H9 (cell line): Measurements from ENCODE around the gene GABBR2. TPM values are rescaled to one million over a fixed set of nuclear protein-coding genes. Genes with fewer than 3 reads are reported as not detected.

Source experiments
- DNase-seq: peaks from one replicate; pipeline ENCODE4 v3.0.0-alpha.2; 2017
- H2AFZ ChIP-seq: one replicate; pipeline ENCODE4 v1.6.1; 2013; ENCODE audit warnings: mild to moderate bottlenecking, low read length, control low read depth, moderate library complexity
- H2AK5ac ChIP-seq: 2 replicates; pipeline ENCODE4 v1.6.1; 2013; ENCODE audit warnings: low read length, control low read depth, mixed read lengths; ENCODE audit not compliant: insufficient read length
- H2BK120ac ChIP-seq: one replicate; pipeline ENCODE4 v1.6.1; 2013; ENCODE audit warnings: low read depth, mild to moderate bottlenecking, low read length, control low read depth, inconsistent platforms; ENCODE audit not compliant: poor library complexity, severe bottlenecking
- H2BK12ac ChIP-seq: 2 replicates; pipeline ENCODE4 v1.6.1; 2013; ENCODE audit warnings: low read length, control low read depth, mixed read lengths, low read depth; ENCODE audit not compliant: insufficient read length
- H2BK15ac ChIP-seq: 2 replicates; pipeline ENCODE4 v1.6.1; 2013; ENCODE audit warnings: low read depth, low read length, control low read depth
- H2BK20ac ChIP-seq: one replicate; pipeline ENCODE4 v1.6.1; 2013; ENCODE audit warnings: low read depth, mild to moderate bottlenecking, low read length, control low read depth, inconsistent platforms; ENCODE audit not compliant: poor library complexity, severe bottlenecking
- H2BK5ac ChIP-seq: 2 replicates; pipeline ENCODE4 v1.6.1; 2013; ENCODE audit warnings: low read length, control low read depth, mixed read lengths; ENCODE audit not compliant: insufficient read length
- H3K14ac ChIP-seq: 2 replicates; pipeline ENCODE4 v1.6.1; 2013; ENCODE audit warnings: low read length, control low read depth; ENCODE audit not compliant: insufficient read depth
- H3K18ac ChIP-seq: 2 replicates; pipeline ENCODE4 v1.6.1; 2013; ENCODE audit warnings: low read depth, mild to moderate bottlenecking, mixed read lengths, low read length, control low read depth; ENCODE audit not compliant: insufficient read length
- H3K23ac ChIP-seq: 2 replicates; pipeline ENCODE4 v1.6.1; 2013; ENCODE audit warnings: low read length, control low read depth, mixed read lengths, low read depth; ENCODE audit not compliant: insufficient read length
- H3K23me2 ChIP-seq: 2 replicates; pipeline ENCODE4 v1.6.1; 2013; ENCODE audit warnings: low read depth, mild to moderate bottlenecking, mixed read lengths, low read length, control low read depth; ENCODE audit not compliant: insufficient read length, poor library complexity, severe bottlenecking
- H3K27ac ChIP-seq: 2 replicates; pipeline ENCODE4 v1.5.1; 2013; ENCODE audit warnings: low read length, control low read depth, mixed read lengths, low read depth; ENCODE audit not compliant: insufficient read length
- H3K27me3 ChIP-seq: 2 replicates; pipeline ENCODE4 v1.6.1; 2013; ENCODE audit warnings: low read length, control low read depth, inconsistent platforms; ENCODE audit not compliant: insufficient read depth
- H3K4ac ChIP-seq: 2 replicates; pipeline ENCODE4 v1.6.1; 2013; ENCODE audit warnings: low read depth, mild to moderate bottlenecking, control low read depth, inconsistent platforms, low read length, moderate library complexity
- H3K4me1 ChIP-seq: 2 replicates; pipeline ENCODE4 v1.6.1; 2013; ENCODE audit warnings: low read length, control low read depth, inconsistent platforms; ENCODE audit not compliant: insufficient read depth
- H3K4me2 ChIP-seq: 2 replicates; pipeline ENCODE4 v1.6.1; 2013; ENCODE audit warnings: low read length, control low read depth, mixed read lengths; ENCODE audit not compliant: insufficient read length, insufficient read depth
- H3K56ac ChIP-seq: 2 replicates; pipeline ENCODE4 v1.6.1; 2013; ENCODE audit warnings: low read depth, mild to moderate bottlenecking, mixed read lengths, low read length, control low read depth; ENCODE audit not compliant: insufficient read length
- H3K79me1 ChIP-seq: 2 replicates; pipeline ENCODE4 v1.6.1; 2013; ENCODE audit warnings: low read depth, mild to moderate bottlenecking, moderate library complexity, low read length, control low read depth, inconsistent platforms; ENCODE audit not compliant: insufficient read depth, poor library complexity, severe bottlenecking
- H3K79me2 ChIP-seq: 2 replicates; pipeline ENCODE4 v1.6.1; 2013; ENCODE audit warnings: low read length, control low read depth, inconsistent platforms; ENCODE audit not compliant: insufficient read depth
- H3K9ac ChIP-seq: 2 replicates; pipeline ENCODE4 v1.6.1; 2013; ENCODE audit warnings: low read length, control low read depth, mixed read lengths; ENCODE audit not compliant: insufficient read length; ENCODE audit errors: extremely low read depth
- H3K9me3 ChIP-seq: one replicate; pipeline ENCODE4 v1.6.1; 2013; ENCODE audit warnings: low read depth, low read length, inconsistent platforms; ENCODE audit not compliant: control insufficient read depth
- H3T11ph ChIP-seq: one replicate; pipeline ENCODE4 v1.6.1; 2013; ENCODE audit warnings: mild to moderate bottlenecking, low read length, control low read depth, inconsistent platforms
- H4K20me1 ChIP-seq: one replicate; pipeline ENCODE4 v1.6.1; 2013; ENCODE audit not compliant: control insufficient read depth, insufficient read length, insufficient read depth
- H4K5ac ChIP-seq: 2 replicates; pipeline ENCODE4 v1.6.1; 2013; ENCODE audit warnings: low read depth, mild to moderate bottlenecking, mixed read lengths, low read length, control low read depth; ENCODE audit not compliant: insufficient read length
- H4K8ac ChIP-seq: replicated peaks from 2 replicates; pipeline ENCODE4 v1.6.1; 2013; ENCODE audit warnings: low read length, control low read depth, mixed read lengths, low read depth; ENCODE audit not compliant: insufficient read length
- H4K91ac ChIP-seq: 2 replicates; pipeline ENCODE4 v1.6.1; 2013; ENCODE audit warnings: low read depth, mild to moderate bottlenecking, moderate library complexity, mixed read lengths, low read length, control low read depth; ENCODE audit not compliant: insufficient read length
- H3K27ac Mint-ChIP-seq, 3 experiments: 2 replicates in 2 of 3; 3 replicates in 1 of 3; pipeline ENCODE4 v1.8.0; 2020 to 2021; ENCODE audit warnings: mixed read lengths in 3 of 3, mild to moderate bottlenecking in 1 of 3, moderate library complexity in 1 of 3
- H3K27me3 Mint-ChIP-seq: 2 replicates; pipeline ENCODE4 v1.8.0; 2021; ENCODE audit warnings: low read depth, mild to moderate bottlenecking, moderate library complexity, mixed read lengths
- H3K36me3 Mint-ChIP-seq, 3 experiments: 2 replicates in 2 of 3; 3 replicates in 1 of 3; pipeline ENCODE4 v1.8.0; 2020 to 2021; ENCODE audit warnings: low read depth in 3 of 3, mixed read lengths in 3 of 3; ENCODE audit not compliant: insufficient read depth in 1 of 3
- H3K4me1 Mint-ChIP-seq, 2 experiments: 2 replicates each; pipeline ENCODE4 v1.8.0; 2020; ENCODE audit warnings: mixed read lengths in 2 of 2
- H3K4me3 Mint-ChIP-seq, 2 experiments: 2 replicates in 1 of 2; 3 replicates in 1 of 2; pipeline ENCODE4 v1.8.0; 2020 to 2021; ENCODE audit warnings: mild to moderate bottlenecking in 2 of 2, mixed read lengths in 2 of 2, moderate library complexity in 1 of 2
- H3K9me3 Mint-ChIP-seq, 2 experiments: 2 replicates in 1 of 2; 3 replicates in 1 of 2; pipeline ENCODE4 v1.8.0; 2020; ENCODE audit warnings: mild to moderate bottlenecking in 2 of 2, mixed read lengths in 2 of 2, moderate library complexity in 1 of 2
- CTCF ChIP-seq: fragments of 200-600 bp; sonication (generic); conservative IDR thresholded peaks from 3 replicates; pipeline ENCODE4 v1.8.0; 2021; ENCODE audit warnings: antibody characterized with exemption, mild to moderate bottlenecking
- WGBS: extraction: QIAGEN DNeasy Blood & Tissue Kit; methylation state at CpG from one replicate; pipeline ENCODE4 v1.1.7; 2013; ENCODE audit warnings: missing lambda C conversion rate, low lambda C conversion rate, mixed read lengths; ENCODE audit not compliant: insufficient read length; ENCODE audit errors: extremely low coverage; 5-methylcytosine and 5-hydroxymethylcytosine counted together
- total RNA-seq: library from RNA; stranded (reverse); gene quantifications from 2 replicates; pipeline ENCODE4 v1.2.1, GENCODE V29; 2021

Gene GABBR2
- total RNA-seq, 1 experiment from 2014 or later, result 0.66 TPM

- H3K4me3 Mint-ChIP-seq, result no peak overlapping the region
Observed at GRCh38 chr9:98627296-98627695, 81.4 kb downstream of the GABBR2 start.

More at GRCh38 chr9:98627296-98627695, 81.4 kb downstream of the GABBR2 start:
- H4K8ac ChIP-seq, result no peak overlapping the region
- H3K79me1 ChIP-seq, result no peaks in the 10 kb centered on the region
- H3K4me1 Mint-ChIP-seq, result peaks cover 11 to 14% of the 10 kb centered on the region in 2 experiments
- no peak overlapping the region for H2BK5ac ChIP-seq
- no CpG with 5 or more reads among the region's 7 CpGs for WGBS
- H4K91ac ChIP-seq, result no peak overlapping the region
- no peak overlapping the region for H2BK15ac ChIP-seq
- H2AK5ac ChIP-seq, result no peak overlapping the region
- peaks cover 0 to 2% of the 10 kb centered on the region in 2 experiments; a peak in 1 of 5 replicates for H3K9me3 Mint-ChIP-seq
- H3K9me3 ChIP-seq, result no peaks in the 10 kb centered on the region
- no peaks in the 10 kb centered on the region for H3K79me2 ChIP-seq
- no peak overlapping the region for H3K9ac ChIP-seq
- no peaks in the 10 kb centered on the region; a peak in 1 of 7 replicates for H3K36me3 Mint-ChIP-seq
- H3K27ac Mint-ChIP-seq, result peak overlapping the region in 1 of 3 experiments; percentile 94; a peak in 1 of 7 replicates
- TF ChIP-seq CTCF, result no peak
- no peak overlapping the region for H2BK12ac ChIP-seq
- H2BK120ac ChIP-seq, result no peak overlapping the region
- peaks cover 2% of the 10 kb centered on the region; the same call in 1 of the 2 replicates for H3K27me3 Mint-ChIP-seq
- no peak overlapping the region for H3K18ac ChIP-seq
- peak overlapping the region; percentile 12; the same call in 1 of the 2 replicates for H3K14ac ChIP-seq
- no peaks in the 10 kb centered on the region for H3K27me3 ChIP-seq
- H3K23me2 ChIP-seq, result no peaks in the 10 kb centered on the region
- no peak overlapping the region for H3K23ac ChIP-seq
- no peak overlapping the region for H3K4me2 ChIP-seq
- no peak overlapping the region for H2BK20ac ChIP-seq
- H3K56ac ChIP-seq, result no peak overlapping the region
- DNase-seq, result no peak
- no peak overlapping the region for H3T11ph ChIP-seq
- no peak overlapping the region for H2AFZ ChIP-seq
- H4K5ac ChIP-seq, result no peak overlapping the region
- H4K20me1 ChIP-seq, result no peaks in the 10 kb centered on the region
- no peak overlapping the region for H3K27ac ChIP-seq
- H3K4me1 ChIP-seq, result no peaks in the 10 kb centered on the region
- H3K4ac ChIP-seq, result no peak overlapping the region
